ENCODE measurements around the gene SETD9.

The SETD9 gene

DNA sequence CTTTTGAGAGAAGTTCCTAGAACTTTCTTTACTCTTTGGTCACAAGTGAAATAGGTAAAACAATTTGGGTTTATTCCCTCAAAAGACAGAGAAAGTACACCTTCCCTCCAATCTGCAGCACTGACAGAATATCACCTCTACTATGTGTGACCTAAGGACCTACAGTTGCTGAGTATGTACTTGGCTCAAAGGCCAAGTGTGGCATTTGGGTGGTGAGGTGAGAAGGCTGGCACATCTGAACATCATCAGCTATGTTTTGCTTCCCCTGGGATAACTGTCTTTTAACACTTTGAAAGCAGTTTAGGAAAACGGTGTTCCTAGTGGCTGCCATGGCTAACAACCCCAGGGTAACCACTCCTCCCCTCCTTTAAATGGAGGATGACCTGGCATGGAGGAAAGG, 24.9 kb downstream of the SETD9 start:
- no peak for DNase-seq (ENCODE audit: low read depth in 2 of 2)

DNA sequence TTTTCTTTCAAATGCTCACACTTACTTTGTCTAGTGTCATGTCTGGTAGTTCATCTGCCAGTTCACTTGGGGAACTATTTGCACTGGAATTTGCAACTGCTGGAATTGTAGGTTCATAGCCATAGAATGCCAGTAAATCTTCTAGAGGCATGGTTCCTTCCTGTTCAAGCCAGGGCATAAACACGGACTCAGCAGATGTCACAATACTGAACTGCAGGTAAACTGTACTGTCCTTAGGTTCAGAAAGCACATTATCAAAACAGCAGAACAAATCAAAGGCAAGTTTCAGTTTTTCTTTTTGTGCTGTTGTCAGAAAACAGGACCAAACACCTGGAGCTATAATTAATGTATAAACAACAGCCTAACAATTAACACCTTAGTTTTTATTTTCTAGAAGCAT, 29.5 kb downstream of the SETD9 start:
- DNase-seq (ENCODE audit: low read depth in 2 of 2), result no peak

DNA sequence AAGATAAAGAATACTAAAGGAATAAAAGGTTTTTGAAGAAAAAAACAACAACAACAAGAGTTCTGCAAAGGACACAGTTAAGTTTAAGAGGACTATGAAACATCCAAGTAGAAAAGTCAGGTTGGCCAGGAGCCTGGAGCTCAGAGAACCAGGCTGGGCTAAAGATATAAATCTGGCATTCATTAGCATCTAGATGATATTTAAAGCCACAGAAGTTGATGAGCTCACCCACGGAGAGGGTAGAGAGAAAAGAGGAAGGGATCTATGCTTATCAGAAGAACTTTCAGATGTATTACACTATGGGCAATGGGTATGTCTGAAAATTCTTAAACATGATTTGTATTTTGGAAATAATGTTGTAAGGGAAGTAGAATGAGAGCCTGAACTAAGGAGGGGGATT, 32.6 kb downstream of the SETD9 start:
- DNase-seq (ENCODE audit: low read depth in 2 of 2), result no peak

DNA sequence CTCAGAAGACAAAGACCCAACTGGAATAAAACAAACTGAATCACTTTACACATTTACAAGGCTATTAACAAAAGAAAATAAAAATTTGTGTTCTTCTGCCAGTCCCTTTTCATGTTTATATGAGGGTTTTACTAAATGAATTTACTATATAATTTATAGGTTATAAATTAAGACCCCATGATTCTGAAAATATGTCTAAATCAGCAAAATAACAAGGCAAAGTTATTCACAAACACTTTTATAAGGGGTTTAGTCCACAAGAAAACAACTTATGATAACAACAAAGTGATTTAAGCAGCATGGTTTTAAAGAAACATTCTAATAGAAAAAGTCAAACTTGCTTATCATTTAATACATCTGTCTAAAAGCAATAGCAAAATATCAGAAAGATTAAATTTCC, 37.7 kb downstream of the SETD9 start:
- DNase-seq (ENCODE audit: low read depth in 2 of 2), result no peak

DNA sequence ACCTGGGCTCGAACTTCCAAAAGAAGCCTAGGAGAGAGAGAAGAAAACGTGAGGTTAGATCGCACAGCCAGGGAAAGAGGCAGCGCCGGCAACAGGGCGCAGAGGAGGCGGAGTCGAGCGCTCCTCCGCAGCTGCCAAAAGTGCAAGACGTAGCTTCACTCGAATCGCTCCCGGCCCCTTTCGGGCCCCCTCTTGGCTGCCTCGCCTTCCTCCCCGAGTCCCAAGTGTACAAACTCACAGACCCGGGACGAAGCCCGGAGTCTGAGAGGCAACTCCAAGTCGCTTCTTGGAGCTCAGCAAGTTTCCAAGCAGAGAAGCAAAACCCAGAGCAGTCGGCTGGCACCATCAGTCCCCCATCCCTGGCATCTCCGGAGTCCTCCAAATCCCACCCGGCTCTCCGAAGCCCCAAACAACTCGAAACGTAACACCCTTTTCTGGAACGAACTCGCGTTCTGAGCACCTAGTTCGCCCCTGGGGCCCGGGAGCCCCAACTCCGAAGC, 41.3 kb downstream of the SETD9 start:
- DNase-seq (ENCODE audit: low read depth in 2 of 2), result peak; percentile 16 to 28

GRCh38 chr5:56951126-56951945, 41.9 kb downstream of the SETD9 start:
- no peak for DNase-seq (ENCODE audit: low read depth in 2 of 2)

DNA sequence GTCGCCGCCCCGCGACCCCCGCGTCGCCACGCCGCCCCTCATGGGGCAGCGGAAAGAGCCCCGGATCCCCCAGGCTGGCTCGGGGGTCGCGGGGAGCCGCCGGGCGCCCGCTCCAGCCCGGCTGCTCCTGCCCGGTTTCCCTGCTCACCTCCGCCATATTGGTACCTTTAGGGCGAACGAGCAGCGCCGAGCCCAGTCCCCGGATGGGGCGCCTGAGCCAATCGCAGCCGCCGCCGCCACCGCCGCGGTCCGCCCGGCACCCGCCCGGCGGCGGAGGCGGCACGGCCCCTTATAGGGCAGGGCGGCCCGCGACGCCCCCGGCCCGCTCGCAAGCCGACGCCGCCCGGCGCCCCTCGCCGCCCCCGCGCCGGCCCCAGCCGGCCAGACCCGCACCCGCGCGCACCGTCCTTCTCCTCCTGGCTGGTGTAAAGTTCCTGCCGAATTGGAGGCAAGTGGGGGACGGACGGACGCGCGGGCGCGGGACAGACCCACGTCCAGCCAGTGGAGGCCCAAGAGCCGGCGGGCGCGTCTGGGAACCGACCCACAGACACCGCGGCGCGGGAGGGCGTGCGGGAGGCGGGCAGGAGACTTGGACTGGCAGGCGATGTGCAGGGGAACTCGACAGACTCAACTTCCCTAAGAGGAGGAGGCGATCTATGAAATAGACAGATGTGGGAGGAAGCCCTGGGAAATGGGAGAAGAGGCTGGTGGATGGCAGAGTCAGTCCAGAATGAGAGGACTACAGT, 42.7 kb downstream of the SETD9 start, which contains the start of gene MIER3:
MIER3 (minus strand) TSS at position 178 of the 746 bp plus-strand sequence; CDS start at position 157, 21 bp downstream.
- DNase-seq (ENCODE audit: low read depth in 2 of 2), result peak; percentile 44 to 57

DNA sequence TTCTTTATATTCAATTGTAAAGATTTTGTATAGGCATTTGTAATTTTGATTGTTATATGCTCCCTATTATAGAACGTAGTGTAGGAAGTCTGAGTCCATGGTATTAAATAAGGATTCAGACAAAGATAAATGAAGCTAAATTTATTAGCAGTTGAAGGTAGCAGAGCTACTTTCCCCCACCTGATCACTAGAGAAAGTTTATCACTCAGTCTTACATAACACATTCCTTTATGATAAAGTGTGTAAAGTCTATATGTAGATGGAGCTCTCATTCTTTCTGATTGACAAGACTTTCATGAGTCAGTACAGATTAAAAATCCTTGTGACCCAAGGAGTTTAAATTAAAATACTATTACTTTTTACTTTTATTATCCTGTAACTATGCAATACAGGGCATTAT, 44.9 kb downstream of the SETD9 start:
- no peak for DNase-seq (ENCODE audit: low read depth in 2 of 2)

GRCh38 chr5:56958595-56958994, 49.2 kb downstream of the SETD9 start:
- no peak for DNase-seq (ENCODE audit: low read depth in 2 of 2)

DNA sequence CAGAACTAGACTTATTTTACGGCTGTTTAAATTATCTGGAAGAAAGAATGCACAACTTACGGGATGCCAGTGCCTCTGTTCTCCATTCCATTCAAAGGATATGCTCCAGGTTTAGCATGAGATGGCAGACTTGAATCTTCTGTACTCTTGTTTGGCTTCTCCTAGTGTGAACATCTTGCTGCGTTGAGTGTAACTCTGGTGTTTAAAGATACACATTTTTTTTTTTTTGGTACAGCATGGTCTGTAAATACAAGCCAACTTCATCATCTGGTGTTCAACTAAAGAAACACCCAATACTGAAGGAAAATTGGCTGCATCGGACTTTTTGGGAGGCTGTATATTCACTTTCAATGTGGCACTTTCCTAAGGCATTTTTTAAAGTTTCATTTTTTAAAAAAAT, 49.9 kb downstream of the SETD9 start:
- DNase-seq (ENCODE audit: low read depth in 2 of 2), result no peak

GRCh38 chr5:56961746-56962145, 52.4 kb downstream of the SETD9 start:
- no peak for DNase-seq (ENCODE audit: low read depth in 2 of 2)

GRCh38 chr5:56962286-56962685, 52.9 kb downstream of the SETD9 start:
- DNase-seq (ENCODE audit: low read depth in 2 of 2), result no peak

- DNase-seq (ENCODE audit: low read depth in 2 of 2), result no peak
Measured at GRCh38 chr5:56963246-56963645, 53.9 kb downstream of the SETD9 start.

DNA sequence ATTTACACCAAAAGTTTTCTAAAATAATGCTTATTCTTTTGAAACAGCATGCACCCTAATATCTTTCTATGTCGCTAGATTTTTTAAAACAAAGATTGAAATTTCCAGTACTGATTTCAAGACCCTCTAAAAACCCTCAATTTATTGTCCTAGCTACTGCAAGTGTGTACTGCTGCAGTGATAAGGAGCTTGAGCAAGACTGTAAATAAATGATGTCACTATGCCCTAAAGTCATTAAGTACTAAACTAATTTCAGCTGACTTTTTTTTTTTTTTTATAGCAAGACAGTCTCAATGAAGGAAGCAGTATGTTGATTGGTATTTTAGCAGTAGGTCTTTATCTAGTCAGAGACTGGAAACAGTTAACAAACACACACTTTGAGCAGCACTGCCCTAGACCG, 54.8 kb downstream of the SETD9 start:
- DNase-seq (ENCODE audit: low read depth in 2 of 2), result no peak
